ENCODE measurements around the gene NRXN2.

NRXN2 gene

GRCh38 chr11:64713016-64713707 lies 9.8 kb downstream of the NRXN2 start:
- TF ChIP-seq CTCF (IDR thresholded peaks at IDR 0.05; ENCODE audit: low read depth, low read length, poor library complexity, severe bottlenecking) (no peak), EZH2phosphoT487 (IDR thresholded peaks at IDR 0.05; ENCODE audit: borderline replicate concordance, low read length) (no peak)
- Histone ChIP-seq H3K9me2 (replicated peaks; ENCODE audit: control insufficient read depth, low read length) (no peaks in the 10 kb centered on the region), H3K9me3 (ENCODE audit: control insufficient read depth, insufficient read depth, low read length) (no peaks in the 10 kb centered on the region), H3F3A (ENCODE audit: control insufficient read depth, insufficient read depth) (peaks cover 3% of the 10 kb centered on the region; the same call in 1 of the 2 replicates), H3K27ac (ENCODE audit: low read depth, low read length) (no peak overlapping the region), H3K27me3 (ENCODE audit: control insufficient read depth, low read length) (peaks cover 68% of the 10 kb centered on the region), H3K36me3 (ENCODE audit: control insufficient read depth, low read length) (no peaks in the 10 kb centered on the region), H3K4me1 (ENCODE audit: control insufficient read depth, low read length) (peaks cover 19% of the 10 kb centered on the region), H4K20me1 (ENCODE audit: control insufficient read depth, insufficient read depth, low read depth, low read length) (no peaks in the 10 kb centered on the region), H3K4me3 (ENCODE audit: low read length) (no peak overlapping the region), H3K4me2 (ENCODE audit: low read length) (no peak overlapping the region), H3K79me2 (ENCODE audit: control insufficient read depth, low read length) (no peaks in the 10 kb centered on the region)

GRCh38 chr11:64712430-64713015 lies 10.5 kb downstream of the NRXN2 start:
- Histone ChIP-seq H3K4me1 (ENCODE audit: control insufficient read depth, low read length) (peaks cover 20% of the 10 kb centered on the region), H3F3A (ENCODE audit: control insufficient read depth, insufficient read depth) (peaks cover 3% of the 10 kb centered on the region; the same call in 1 of the 2 replicates), H3K9me3 (ENCODE audit: control insufficient read depth, insufficient read depth, low read length) (no peaks in the 10 kb centered on the region), H3K4me2 (ENCODE audit: low read length) (no peak overlapping the region), H4K20me1 (ENCODE audit: control insufficient read depth, insufficient read depth, low read depth, low read length) (no peaks in the 10 kb centered on the region), H3K4me3 (ENCODE audit: low read length) (no peak overlapping the region), H3K27me3 (ENCODE audit: control insufficient read depth, low read length) (peaks cover 62% of the 10 kb centered on the region), H3K79me2 (ENCODE audit: control insufficient read depth, low read length) (no peaks in the 10 kb centered on the region), H3K27ac (ENCODE audit: low read depth, low read length) (no peak overlapping the region), H3K36me3 (ENCODE audit: control insufficient read depth, low read length) (no peaks in the 10 kb centered on the region), H3K9me2 (replicated peaks; ENCODE audit: control insufficient read depth, low read length) (no peaks in the 10 kb centered on the region)
- TF ChIP-seq CTCF (IDR thresholded peaks at IDR 0.05; ENCODE audit: low read depth, low read length, poor library complexity, severe bottlenecking) (no peak), EZH2phosphoT487 (IDR thresholded peaks at IDR 0.05; ENCODE audit: borderline replicate concordance, low read length) (no peak)

GRCh38 chr11:64711956-64712362 lies 11.0 kb downstream of the NRXN2 start:
- Histone ChIP-seq H3K9me3 (ENCODE audit: control insufficient read depth, insufficient read depth, low read length) (no peaks in the 10 kb centered on the region), H3K9me2 (replicated peaks; ENCODE audit: control insufficient read depth, low read length) (no peaks in the 10 kb centered on the region), H3K4me2 (ENCODE audit: low read length) (no peak overlapping the region), H3K4me1 (ENCODE audit: control insufficient read depth, low read length) (peaks cover 20% of the 10 kb centered on the region), H3F3A (ENCODE audit: control insufficient read depth, insufficient read depth) (peaks cover 3% of the 10 kb centered on the region; the same call in 1 of the 2 replicates), H3K36me3 (ENCODE audit: control insufficient read depth, low read length) (no peaks in the 10 kb centered on the region), H3K4me3 (ENCODE audit: low read length) (no peak overlapping the region), H3K79me2 (ENCODE audit: control insufficient read depth, low read length) (no peaks in the 10 kb centered on the region), H3K27me3 (ENCODE audit: control insufficient read depth, low read length) (peaks cover 57% of the 10 kb centered on the region), H3K27ac (ENCODE audit: low read depth, low read length) (no peak overlapping the region), H4K20me1 (ENCODE audit: control insufficient read depth, insufficient read depth, low read depth, low read length) (no peaks in the 10 kb centered on the region)
- no peak for TF ChIP-seq EZH2phosphoT487 (IDR thresholded peaks at IDR 0.05; ENCODE audit: borderline replicate concordance, low read length)
- TF ChIP-seq CTCF (IDR thresholded peaks at IDR 0.05; ENCODE audit: low read depth, low read length, poor library complexity, severe bottlenecking) = no peak
